GM21528 (cell line): ENCODE measurements around the gene ME1.
"Not testable (repeated sequence)": the region's sequence is repeated elsewhere in the genome, so short reads cannot be mapped to it uniquely, and the experiment has no call there.

Source experiments
- ATAC-seq: cut with Tn5 transposase; IDR thresholded peaks from one replicate; pipeline ENCODE4 v1.9.1; 2021; ENCODE audit warnings: mild to moderate bottlenecking, moderate library complexity; ENCODE audit not compliant: unreplicated experiment, low FRiP score

The ME1 gene

DNA sequence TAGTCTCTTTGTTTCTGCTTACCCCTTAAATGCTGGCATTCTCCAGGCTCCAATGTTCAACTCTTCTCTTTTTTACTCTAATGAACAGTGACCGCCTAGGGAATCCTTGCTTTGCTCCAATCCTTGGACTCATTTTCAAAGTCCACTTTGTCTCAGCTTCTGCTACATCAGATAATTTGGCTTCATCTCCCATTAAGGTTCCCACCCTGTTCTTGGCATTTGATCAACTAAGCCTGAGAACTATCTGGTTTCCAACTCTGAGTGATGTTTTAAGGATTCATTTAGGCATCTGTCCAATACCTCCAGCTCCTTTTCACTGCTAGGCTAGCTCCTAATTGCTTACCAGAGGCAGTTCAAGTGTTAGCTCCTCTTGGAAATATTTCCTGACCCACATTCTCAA is 64.9 kb downstream of the ME1 start:
- no peak for ATAC-seq

DNA sequence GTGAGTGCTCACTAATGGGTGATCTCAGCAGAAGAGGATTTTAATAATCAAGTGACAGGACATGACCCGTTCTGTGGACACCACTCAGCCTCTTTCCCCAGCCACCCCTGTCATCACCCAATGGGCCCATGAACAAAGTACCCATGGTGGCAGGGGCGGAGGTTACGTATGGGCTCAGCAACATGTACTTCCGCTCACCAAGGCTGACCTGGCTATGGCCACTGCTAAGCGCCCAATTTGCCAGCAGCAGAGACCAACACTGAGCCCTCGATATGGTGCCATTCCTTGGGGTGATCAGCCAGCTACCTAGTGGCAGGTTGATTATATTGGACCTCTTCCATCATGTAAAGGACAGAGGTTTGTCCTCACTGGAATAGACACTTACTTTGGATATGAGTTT is 68.5 kb downstream of the ME1 start:
- not testable (repeated sequence) for ATAC-seq

DNA sequence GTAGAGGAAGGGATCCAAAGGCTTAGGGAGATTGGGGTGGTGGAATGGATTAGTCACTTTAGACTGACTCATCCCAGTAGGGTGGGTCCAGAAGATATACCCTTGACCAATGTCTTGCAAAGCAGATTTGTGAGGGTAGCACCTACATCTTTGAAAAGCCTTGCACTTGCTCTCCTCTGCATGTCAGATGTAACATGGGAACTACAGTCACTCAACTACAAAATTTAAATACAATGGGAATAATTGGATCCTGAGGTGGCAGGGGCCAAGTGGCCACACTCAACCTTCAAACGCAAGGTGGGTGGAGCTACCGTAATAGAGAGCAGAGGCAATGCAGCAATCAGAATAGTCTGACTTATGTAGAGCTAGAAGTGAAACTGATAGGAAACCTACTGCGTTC is 71.2 kb downstream of the ME1 start:
- no peak for ATAC-seq

DNA sequence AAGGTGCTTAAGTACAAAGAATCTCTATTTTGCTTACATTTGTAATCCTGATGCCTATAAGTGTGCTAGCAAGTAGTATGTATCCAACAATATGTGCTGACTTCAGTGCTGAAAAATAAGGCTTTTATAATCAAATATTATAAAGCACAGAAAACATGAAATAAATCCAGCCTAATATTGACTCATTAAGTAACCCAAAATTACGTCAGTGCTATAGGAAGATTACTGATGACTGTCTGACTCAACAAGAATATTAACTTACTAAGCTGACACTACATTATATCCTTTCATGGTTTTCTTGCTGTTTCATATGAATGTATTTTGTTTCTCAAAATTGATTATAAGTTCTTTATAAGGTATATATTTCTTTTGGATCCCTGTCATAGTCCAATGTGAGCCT is 76.1 kb downstream of the ME1 start:
- ATAC-seq = no peak

DNA sequence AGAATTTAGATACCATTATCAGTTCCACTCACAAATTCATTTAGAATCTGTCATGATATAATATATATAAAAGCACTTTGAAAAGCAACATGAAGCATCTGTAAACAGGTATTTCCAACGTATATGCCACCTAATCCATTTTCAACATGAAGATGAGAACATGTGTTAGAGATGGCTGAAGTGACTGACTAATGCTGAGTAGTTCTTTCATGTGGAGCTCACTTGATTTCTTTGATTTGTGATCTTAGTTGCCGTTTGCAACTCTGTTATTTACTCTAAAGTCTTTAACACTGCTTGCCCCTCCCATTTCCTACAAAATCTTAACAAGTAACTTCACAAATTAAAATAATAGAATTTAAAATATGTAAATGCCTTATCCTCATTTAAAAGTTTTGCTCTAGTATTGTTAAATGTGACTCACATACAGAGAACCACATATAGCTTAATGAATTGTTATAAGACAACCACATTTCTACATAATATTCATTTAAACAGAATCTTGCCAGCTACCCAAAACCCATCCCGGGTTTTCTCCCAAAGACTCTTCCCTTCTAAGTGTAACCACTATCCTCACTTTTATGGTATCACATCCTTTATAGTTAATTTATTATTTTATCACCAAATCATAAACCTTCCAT is 78.3 kb downstream of the ME1 start:
- no peak for ATAC-seq

DNA sequence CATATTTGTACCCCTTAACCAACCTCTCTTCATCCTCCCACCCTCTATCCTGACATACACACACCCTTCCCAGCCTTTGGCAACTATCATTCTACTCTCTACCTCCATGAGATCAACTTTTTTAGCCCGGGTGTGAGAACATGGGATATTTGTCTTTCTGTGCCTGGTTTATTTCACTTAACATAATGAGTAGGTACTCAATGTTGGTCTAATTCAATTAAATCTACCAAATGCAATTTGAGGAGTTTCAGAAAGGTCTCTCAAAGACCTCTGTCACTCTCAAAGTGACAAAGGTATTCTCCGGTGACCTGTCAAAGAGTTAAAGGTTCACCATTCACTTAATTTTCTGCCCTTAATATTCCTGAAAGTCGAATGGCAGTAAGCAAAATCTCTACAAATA is 87.7 kb downstream of the ME1 start:
- ATAC-seq = no peak

DNA sequence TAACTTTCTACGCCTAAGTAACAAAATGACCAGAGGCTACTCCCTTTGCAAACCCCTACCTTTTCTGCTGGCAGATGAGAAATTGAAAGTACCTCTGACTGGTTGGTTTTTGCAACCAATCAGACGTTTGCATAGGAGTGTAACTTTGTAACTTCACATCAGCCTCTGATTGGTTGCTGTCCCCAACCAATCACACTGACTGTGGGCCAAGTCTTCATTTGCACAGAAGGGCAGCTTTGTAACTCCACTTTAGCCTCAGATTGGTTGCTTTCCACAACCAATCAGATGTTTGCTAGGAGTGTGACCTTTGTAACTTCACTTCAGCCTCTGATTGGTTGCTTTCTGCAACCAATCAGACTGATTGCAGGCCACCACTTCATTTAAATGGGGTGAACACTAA is 89.1 kb downstream of the ME1 start:
- no peak for ATAC-seq

DNA sequence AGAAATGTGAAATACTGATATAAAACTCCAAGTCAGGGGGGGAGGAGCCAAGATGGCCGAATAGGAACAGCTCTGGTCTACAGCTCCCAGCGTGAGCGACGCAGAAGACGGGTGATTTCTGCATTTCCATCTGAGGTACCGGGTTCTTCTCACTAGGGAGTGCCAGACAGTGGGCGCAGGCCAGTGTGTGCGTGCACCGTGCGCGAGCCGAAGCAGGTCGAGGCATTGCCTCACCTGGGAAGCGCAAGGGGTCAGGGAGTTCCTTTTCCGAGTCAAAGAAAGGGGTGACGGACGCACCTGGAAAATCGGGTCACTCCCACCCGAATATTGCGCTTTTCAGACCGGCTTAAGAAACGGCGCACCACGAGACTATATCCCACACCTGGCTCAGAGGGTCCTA is 96.9 kb downstream of the ME1 start:
- ATAC-seq = not testable (repeated sequence)

DNA sequence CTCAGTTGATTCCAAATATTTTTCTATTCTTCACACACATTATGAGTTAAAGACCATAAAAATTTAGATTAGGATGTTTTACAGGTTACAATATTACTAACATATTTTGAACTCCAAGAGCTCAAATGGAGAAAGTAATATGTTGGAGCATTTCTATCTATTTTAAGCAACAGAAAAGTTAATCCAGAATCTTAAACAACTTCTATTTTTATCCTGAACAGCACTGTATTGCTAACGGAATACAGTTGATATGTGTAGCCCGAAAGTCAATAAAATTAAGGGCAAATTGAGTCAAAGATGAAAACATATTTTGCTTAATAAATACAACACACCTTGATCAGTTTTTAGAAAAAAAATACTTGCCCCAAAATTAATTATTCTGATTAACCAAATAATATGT is 97.4 kb downstream of the ME1 start:
- no peak for ATAC-seq

DNA sequence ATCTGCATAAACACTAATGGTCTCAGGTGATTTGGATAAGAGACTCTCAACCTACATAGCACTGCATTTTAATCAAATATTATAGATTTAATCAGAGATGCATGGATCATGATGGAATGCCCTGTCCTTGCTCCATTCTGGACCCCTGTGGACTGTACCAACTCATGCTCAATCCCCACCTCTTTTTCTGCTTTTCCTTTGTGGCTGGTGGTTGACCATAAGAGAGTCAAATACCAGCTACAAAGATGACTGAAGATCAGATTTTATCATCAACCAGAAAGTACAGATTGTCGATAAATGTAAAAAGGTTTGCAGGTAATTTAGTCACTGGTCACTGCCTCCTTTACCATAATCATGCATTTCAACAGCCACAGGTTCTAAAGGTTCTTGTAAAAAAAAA is 116.2 kb downstream of the ME1 start:
- ATAC-seq = no peak

DNA sequence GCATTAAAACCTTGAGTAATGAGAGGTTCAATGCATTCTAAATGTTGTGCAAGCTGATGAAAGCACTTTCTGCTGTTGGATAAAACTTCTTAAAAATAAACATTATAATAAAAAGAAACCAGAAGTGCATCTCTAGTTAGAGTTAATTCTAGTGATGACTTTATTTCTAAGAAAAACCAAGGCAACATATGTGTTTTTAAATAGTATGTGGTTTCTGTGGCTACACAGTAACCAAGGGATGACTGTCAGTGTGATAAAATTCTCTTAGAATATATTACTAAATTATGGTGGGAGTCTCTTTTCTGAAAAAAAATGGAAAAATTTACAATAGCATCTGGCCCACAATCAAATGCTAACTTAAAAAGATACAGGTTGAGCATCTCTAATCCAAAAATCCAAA is 117.0 kb downstream of the ME1 start:
- no peak for ATAC-seq

DNA sequence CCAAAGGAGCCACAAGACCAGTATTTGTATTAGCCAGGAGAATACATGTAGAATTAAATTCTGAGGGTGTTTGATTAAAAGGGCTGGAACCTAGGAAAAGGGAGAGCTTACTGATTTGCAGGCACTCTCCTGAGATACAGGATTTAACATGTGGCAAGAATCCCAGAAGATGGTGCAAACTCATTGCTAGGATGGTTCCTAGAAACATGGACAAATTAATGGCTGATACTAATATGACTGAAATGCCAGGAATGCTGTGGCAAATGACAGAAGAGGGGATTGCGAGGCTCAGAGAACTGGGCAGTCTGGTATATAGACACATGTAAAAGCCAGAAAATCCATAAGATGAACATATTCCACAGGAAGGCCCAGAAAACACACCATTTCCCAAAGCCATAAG is 119.6 kb downstream of the ME1 start:
- no peak for ATAC-seq

DNA sequence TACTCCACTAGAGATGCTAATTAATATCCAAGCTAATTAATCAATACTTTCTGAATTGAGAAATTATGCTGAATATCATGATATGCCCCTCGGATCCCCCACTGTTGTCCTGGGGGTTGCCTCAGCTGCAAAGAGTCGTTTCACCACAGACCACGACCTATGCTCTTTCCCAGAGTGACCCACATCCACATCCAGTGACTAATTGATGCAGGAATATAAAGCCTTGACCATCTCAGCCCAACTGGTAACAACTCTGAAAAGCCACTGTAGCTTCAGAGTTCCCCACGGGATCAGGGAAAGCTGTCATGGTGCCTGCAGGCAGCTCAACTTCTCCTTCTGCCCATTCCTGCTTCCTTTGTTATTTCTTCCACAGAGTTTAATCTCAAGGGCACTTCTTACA is 120.8 kb downstream of the ME1 start:
- ATAC-seq = no peak

DNA sequence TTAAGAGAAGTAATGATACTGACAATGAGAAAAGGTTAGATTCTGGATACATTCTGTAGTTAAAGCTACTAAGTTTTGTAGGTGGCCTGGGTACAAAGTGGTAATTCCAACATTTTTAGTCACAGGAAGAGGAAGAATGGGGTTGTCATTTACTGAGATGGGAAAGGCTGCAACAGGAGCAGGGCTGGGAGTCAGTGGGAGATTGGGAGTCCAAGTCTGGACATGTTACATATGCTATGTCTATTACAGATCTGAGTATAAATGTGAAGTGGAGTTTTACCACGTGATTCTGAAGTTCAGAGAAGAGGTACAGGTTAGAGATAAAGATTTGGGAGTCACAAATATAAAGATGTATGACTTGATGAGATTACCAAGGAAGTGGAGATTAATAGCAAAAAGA is 121.5 kb downstream of the ME1 start:
- ATAC-seq = no peak

DNA sequence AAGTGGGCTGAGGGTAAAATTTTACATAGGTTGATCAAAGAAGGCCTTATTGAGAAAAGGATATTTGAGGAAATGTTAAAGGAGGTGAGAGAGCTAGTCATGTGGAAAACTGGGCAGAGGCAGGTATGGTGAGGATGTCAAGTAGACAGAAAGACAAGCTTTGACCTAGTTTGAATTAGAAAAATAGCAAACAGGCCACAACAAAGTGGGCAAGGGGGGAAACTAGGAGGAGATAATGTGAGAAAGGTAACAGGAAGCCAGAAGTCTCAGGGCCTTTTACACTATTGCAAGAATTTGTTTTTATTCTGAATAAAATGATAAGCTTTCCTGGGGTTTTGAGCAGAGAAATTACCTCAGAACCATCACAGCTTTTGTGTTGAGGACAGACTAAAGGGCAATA is 122.0 kb downstream of the ME1 start:
- no peak for ATAC-seq

DNA sequence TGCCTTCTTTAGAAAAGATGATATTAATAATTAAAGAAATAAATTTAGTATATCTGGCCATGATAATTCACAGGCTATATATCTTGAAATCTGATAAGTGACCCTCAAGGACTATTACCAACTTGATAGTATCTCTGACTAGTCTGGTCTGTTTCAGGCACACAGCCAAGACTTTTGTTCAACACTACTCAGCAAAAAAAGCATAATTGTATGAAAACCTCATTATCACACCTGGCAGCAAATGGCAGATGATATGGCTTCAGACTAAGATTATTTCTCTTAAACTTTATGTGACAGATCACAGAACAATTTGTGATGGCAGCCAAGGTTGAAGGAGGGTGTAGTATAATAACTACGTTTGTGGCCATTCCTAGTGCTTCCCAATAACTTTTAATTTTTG is 123.0 kb downstream of the ME1 start:
- ATAC-seq = no peak

DNA sequence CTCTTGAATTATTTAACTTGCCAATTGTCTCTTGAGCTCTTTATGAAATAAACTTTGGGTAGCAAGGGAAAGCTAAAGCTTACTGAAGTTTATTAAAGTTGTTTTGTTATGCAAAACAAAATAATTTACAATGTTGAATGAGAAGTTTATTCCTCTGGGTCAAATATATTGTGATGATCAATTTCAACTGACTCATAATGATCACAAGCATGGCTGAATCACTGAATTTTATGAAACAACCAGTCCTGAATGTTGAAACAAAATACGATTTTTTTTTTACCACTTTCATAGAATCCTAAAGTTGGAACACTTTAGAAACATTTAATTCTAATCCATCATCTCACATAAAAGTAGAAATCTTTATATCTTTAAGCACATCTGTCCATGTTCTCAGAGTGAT is 127.4 kb downstream of the ME1 start:
- ATAC-seq = no peak

DNA sequence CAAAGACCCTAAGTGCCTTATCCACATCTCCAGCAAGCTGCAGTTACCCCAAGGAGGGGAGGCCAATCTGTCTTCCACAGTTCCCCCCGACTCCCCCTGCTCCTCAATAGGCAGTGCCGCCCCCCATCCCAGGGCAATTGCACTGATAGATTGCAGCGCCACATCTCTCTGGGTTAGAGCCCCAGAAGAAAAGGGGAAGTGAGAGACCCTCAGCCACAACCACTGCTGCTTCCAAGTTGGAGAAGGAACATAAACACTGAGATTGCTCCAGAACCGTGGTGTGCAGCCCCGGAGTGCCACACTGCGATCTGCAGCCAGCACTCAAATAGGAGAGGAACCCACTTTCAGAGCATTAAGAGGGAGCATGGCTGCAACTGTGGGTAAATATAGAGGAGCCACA is 136.2 kb downstream of the ME1 start:
- ATAC-seq = no peak

DNA sequence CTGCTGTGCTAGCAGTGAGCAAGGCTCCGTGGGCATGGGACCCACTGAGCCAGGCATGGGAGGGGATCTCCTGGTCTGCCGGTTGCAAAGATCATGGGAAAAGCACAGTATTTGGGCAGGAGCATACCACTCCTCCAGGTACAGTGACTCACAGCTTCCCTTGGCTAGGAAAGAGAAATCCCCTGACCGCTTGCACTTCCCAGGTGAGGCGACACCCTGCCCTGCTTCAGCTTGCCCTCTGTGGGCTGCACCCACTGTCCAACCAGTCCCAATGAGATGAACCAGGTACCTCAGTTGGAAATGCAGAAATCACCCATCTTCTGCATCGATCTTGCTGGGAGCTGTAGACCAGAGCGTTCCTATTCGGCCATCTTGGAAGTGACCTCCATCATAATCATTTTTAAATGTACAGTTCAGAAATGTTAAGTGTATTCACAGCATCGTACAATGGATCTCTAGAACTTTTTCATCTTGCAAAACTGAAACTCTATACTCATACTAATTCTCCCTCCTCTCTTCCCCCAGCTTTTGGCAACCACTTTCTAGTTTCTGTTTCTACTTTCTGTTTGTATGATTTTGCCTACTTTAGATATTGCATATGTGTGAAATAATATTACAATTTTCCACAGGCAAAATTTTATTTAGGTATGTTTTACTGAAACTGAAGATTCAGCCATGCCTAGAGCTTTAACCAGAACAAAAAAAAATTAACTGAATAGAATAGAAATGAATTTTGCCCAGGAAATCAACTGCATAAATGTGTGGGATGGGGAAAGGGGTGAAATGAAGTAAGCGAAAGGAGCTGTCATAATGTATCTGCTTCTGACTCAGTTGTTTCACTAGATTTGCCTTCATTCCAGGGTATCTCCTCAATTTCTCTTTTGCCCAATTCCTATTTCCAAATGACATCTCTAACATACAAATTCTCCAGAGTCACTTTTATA is 137.7 kb downstream of the ME1 start:
- ATAC-seq = peak; percentile 87

DNA sequence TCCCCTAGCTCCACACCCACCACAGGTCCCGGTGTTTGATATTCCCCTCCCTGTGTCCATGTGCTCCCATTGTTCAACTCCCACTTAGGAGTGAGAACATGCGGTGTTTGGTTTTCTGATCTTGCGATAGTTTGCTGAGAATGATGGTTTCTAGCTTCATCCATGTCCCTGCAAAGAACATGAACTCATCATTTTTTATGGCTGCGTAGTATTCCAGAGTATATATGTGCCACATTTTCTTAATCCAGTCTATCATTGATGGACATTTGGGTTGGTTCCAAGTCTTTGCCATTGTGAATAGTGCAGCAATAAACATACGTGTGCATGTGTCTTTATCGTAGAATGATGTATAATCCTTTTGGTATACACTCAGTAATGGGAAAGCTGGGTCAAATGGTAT is 143.6 kb downstream of the ME1 start:
- ATAC-seq = not testable (repeated sequence)

DNA sequence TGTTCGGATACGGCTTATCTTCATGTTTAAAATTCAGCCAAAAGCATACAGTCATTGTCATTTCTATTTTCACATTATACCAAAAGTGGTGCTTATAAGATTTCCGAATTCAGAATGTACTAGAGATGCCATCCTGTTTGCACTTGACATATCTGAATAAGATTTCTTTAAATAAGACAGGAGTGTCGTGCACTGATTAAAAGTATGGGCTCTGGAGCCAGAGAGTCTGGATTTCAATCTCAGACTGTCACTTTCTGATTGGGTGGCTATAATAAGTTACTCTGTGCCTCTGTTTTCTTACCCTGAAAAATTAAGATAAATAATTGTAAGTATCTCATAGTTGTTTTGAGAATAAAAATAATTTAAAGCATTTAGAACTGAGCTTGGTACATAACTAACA is 144.9 kb downstream of the ME1 start:
- no peak for ATAC-seq

DNA sequence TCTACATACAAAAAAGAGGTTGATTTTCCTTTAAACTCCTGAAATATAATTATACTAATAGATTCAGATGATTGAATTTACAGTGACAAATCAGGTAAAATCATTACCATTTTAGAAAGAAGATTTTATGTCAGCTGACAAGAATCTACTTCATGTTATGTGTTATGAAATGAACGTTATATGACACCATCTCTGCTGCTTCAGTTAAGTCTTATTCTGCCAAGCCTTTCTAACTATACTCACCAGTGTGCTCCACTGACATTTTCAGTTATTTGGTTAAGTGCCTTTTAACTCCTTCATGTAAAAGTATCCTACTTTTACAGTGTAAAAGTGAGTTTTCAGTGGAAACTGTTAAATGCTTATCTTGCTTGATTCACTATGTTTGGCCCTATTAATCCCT is 157.3 kb downstream of the ME1 start:
- ATAC-seq = no peak
